Brain microvascular endothelial cell (primary cell): ENCODE measurements around the gene THOP1.
A peak's percentile ranks its signal among the peaks of the same experiment; 100 is the strongest.

Source experiments
- DNase-seq: peaks from one replicate; pipeline ENCODE4 v3.0.0-alpha.2; 2020
- H3K27ac ChIP-seq: fragments of 250-450 bp; sonication (Bioruptor Pico); 2 replicates; pipeline ENCODE4 v1.5.1; 2020; ENCODE audit warnings: mild to moderate bottlenecking, moderate library complexity
- H3K27me3 ChIP-seq: fragments of 250-450 bp; sonication (Bioruptor Pico); replicated peaks from 2 replicates; pipeline ENCODE4 v1.5.1; 2020; ENCODE audit warnings: mild to moderate bottlenecking
- H3K36me3 ChIP-seq: fragments of 250-450 bp; sonication (Bioruptor Pico); replicated peaks from 2 replicates; pipeline ENCODE4 v1.5.1; 2020; ENCODE audit warnings: mild to moderate bottlenecking
- H3K4me3 ChIP-seq: 2 replicates; pipeline ENCODE4 v1.5.1; 2011; ENCODE audit warnings: low read depth, mild to moderate bottlenecking, control low read depth, low read length, moderate library complexity
- in situ Hi-C: cut with HindIII; loops from 2 replicates; pipeline ENCODE4 v1.10.0; 2017; ENCODE audit warnings: low sequenced_read_pairs, low pct_ligation_motif_present
- TF ChIP-seq, protein P1 (sequence below): IDR thresholded peaks from 2 replicates; pipeline ENCODE4 v1.5.1; 2011; ENCODE audit warnings: low read depth, mild to moderate bottlenecking, moderate library complexity, low read length, control low read depth, inconsistent platforms; ENCODE audit errors: missing control alignments

Gene THOP1

DNA sequence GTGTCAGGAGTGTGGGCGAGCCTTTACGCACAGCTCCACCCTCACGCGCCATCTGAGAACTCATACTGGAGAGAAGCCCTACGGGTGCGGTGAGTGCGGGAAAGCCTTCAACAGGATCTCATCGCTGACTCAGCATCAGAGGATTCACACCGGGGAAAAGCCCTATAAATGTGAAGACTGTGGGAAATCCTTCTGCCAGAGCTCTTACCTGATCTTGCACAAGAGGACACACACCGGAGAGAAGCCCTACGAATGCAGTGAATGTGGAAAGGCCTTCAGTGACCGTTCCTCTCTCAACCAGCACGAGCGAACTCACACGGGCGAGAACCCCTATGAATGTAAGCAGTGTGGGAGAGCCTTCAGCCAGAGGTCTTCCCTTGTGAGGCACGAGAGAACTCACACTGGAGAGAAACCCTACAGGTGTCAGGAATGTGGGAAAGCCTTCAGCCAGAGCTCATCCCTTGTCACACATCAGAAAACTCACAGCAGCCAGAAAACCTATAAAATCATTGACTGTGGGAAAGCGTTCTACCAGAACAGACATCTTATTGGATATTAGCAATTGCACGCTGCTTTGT, 49.1 kb downstream of the THOP1 start:
- H3K27ac ChIP-seq = no peak overlapping the region
- H3K27me3 ChIP-seq = no peaks in the 10 kb centered on the region
- H3K36me3 ChIP-seq = no peaks in the 10 kb centered on the region
- TF ChIP-seq, protein P1, sequence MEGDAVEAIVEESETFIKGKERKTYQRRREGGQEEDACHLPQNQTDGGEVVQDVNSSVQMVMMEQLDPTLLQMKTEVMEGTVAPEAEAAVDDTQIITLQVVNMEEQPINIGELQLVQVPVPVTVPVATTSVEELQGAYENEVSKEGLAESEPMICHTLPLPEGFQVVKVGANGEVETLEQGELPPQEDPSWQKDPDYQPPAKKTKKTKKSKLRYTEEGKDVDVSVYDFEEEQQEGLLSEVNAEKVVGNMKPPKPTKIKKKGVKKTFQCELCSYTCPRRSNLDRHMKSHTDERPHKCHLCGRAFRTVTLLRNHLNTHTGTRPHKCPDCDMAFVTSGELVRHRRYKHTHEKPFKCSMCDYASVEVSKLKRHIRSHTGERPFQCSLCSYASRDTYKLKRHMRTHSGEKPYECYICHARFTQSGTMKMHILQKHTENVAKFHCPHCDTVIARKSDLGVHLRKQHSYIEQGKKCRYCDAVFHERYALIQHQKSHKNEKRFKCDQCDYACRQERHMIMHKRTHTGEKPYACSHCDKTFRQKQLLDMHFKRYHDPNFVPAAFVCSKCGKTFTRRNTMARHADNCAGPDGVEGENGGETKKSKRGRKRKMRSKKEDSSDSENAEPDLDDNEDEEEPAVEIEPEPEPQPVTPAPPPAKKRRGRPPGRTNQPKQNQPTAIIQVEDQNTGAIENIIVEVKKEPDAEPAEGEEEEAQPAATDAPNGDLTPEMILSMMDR = no peak
- DNase-seq = no peak
- no peak overlapping the region for H3K4me3 ChIP-seq
- in situ Hi-C loops = no loop called here

DNA sequence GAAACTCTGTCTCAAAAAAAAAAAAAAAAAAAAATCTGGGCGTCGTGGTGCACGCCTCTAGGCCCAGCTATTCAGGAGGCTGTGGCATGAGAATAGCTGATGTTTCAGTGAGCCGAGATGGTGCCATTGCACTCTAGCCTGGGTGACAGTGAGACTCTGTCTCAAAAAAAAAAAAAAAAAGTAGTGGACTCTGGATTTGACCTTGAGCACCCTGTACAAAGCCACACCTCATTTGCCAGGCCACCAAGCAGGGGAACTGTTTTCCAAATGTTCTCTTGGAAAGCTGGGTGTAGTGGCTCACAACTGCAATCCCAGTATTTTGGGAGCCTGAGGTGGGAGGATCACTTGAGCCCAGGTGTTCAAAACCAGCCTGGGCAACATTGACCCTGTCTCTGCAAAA, 52.1 kb downstream of the THOP1 start:
- H3K27me3 ChIP-seq = no peaks in the 10 kb centered on the region
- no peaks in the 10 kb centered on the region for H3K36me3 ChIP-seq
- in situ Hi-C loops = no loop called here
- H3K27ac ChIP-seq = no peak overlapping the region
- no peak overlapping the region for H3K4me3 ChIP-seq
- DNase-seq = no peak
- TF ChIP-seq, protein P1 = no peak

DNA sequence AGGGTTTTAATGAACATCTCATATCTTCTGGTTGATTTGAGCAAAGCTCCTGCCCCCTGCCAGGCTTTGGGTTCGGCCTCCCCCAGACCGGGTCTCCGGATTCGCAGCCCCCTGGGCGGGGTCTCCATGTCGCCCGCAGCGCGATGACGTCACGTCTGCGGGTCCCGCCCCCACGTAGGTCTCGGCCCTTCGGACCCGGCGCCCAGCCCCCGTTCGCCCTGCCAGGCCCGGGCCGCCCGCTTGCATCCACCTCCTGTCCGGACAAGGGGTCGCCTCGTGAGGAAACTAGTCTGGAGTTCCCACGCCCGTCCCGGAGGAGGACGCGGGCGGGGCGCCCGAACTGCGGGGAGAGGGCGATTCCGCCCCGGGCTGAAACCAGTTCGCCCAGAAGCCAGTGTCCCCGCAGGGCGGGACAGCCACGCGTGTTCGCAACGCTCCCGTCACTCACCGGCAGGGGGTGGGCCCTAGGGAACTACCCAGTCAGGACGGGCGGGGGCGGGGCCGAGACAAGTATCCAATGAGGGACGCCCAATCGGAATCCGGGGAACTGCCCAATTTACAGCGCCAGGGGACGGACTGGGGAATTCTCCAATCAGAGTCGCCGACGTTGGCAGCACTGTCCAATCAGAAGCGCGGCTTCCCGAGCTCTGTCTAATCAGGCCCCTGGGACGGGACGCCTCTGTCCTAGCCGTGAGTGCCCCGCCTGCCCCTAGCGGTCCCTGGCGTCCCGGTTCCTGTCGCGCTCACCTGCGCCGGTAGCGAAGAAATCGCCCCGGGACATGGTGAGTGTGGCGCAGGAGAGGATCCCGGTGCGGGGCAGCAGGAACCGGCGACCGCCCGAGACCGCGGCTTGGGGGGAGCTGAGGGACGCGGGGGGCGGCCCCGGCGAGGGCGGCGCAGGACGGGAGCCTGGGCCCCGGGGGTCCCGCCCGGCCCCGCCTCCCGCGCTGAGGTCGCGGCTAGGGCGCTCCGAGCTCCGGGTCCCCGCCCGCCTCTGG, 55.8 kb downstream of the THOP1 start, which contains the start of gene ZNF555:
Gene ZNF555, plus strand, starts transcription at position 682 of the 998 bp plus-strand sequence. Its CDS starts 98 bp downstream, at position 780.
- in situ Hi-C loops = no loop called here
- TF ChIP-seq, protein P1 = peak; percentile 46
- peak within 1 kb of the TSS; percentile 76 for H3K4me3 ChIP-seq
- no peaks in the 10 kb centered on the region for H3K36me3 ChIP-seq
- peak within 1 kb of the TSS; percentile 93 for H3K27ac ChIP-seq
- DNase-seq = peak; percentile 100
- H3K27me3 ChIP-seq = no peaks in the 10 kb centered on the region

DNA sequence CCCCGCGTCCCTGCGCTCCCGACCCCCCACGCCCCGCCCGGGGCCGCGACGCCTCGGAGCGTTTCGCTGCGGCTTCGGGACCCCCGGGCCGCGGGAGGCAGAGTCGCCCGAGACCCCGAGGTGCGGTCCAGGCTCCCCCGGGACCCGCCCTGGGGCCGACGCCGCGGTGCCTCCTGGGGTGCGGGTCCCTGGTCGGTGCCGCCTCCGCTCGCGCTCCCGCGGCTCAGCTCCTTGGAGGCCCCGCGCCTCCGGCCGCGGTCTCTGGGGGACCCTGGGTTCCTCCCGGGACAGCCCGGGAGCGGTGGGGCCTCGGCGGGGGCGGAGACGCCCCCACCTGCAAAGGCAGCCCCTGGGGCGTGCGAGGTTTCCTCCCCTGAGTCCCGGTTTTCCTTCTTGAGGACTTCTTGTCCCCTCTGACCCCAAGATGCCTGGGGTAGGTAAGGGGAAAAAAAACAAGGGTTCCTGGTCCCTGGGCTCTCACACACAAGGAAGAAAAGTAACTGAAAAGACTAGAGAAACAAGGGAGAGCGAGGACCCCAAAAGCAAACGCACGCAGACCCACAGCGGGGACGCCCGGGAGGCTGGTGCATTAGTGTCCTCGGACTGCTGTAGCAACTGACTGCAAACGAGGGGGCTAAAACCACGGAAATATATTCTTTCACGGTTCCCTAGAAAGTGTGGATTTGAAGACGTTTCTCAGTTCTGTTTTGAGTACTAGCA, 56.7 kb downstream of the THOP1 start:
- Histone ChIP-seq H3K27ac (no peak overlapping the region), H3K4me3 (peak overlapping the region; percentile 76), H3K27me3 (no peaks in the 10 kb centered on the region), H3K36me3 (peaks cover 3% of the 10 kb centered on the region)
- TF ChIP-seq, protein P1 = no peak
- in situ Hi-C loops = no loop called here
- no peak for DNase-seq

DNA sequence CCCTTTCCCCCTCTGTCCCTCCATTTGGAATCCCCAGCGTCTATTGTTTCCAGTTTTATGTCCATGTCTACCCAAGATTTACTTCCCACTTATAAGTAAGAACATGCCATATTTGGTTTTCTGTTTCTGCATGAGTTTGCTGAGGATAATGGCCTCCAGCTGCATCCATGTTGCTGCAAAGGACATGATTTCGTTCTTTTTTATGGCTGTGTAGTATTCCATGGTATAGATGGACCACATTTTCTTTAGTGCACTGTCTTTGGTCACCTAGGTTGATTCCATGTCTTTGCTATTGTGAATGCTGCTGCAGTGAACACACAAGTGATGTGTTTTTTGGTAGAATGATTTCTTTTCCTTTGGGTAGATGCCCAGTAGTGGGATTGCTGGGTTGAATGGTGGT, 59.8 kb downstream of the THOP1 start:
- TF ChIP-seq, protein P1 = no peak
- H3K4me3 ChIP-seq = no peak overlapping the region
- in situ Hi-C loops = no loop called here
- no peaks in the 10 kb centered on the region for H3K27me3 ChIP-seq
- no peak overlapping the region for H3K27ac ChIP-seq
- no peak for DNase-seq
- H3K36me3 ChIP-seq = peaks cover 3% of the 10 kb centered on the region
